Activated CD8-positive, alpha-beta memory T cell treated with anti-CD3 and anti-CD28 coated beads for 1 hour (primary cell): ENCODE results near the gene TXNL4A.
"Not testable (repeated sequence)": the region's sequence is repeated elsewhere in the genome, so short reads cannot be mapped to it uniquely, and the experiment has no call there.

ENCODE experiments used
- DNase-seq, 2 donors: peaks; one replicate each; pipeline ENCODE4 v3.0.0-alpha.2; 2020; ENCODE audit warnings: low read depth in 1 of 2; ENCODE audit errors: extremely low read depth in 1 of 2

TXNL4A gene

GRCh38 chr18:79965119-79965902 is 23.1 kb downstream of the TXNL4A start:
- no peak for DNase-seq

- peak in 1 of 2 donors; percentile 55 for DNase-seq
Observed at GRCh38 chr18:79964330-79965118, 23.8 kb downstream of the TXNL4A start, which contains the start of gene HSBP1L1. TSS of gene HSBP1L1 (plus strand) at chr18:79964643. CDS start at chr18:79964736, 93 bp downstream.

GRCh38 chr18:79963658-79964329 is 24.6 kb downstream of the TXNL4A start:
- no peak for DNase-seq

- DNase-seq, result no peak
Observed at GRCh38 chr18:79962835-79963657, 25.3 kb downstream of the TXNL4A start.

- DNase-seq, result no peak
Observed at GRCh38 chr18:79962311-79962710, 26.1 kb downstream of the TXNL4A start.

GRCh38 chr18:79961527-79962291 is 26.7 kb downstream of the TXNL4A start:
- no peak for DNase-seq

- DNase-seq, result no peak
Observed at GRCh38 chr18:79960921-79961526, 27.3 kb downstream of the TXNL4A start.

GRCh38 chr18:79960161-79960801 is 28.1 kb downstream of the TXNL4A start:
- not testable (repeated sequence) for DNase-seq

GRCh38 chr18:79958981-79959380 is 29.4 kb downstream of the TXNL4A start:
- DNase-seq, result no peak

GRCh38 chr18:79956276-79956675 is 32.1 kb downstream of the TXNL4A start:
- DNase-seq, result no peak

GRCh38 chr18:79955302-79956075 is 32.9 kb downstream of the TXNL4A start:
- no peak for DNase-seq

GRCh38 chr18:79954791-79955190 is 33.6 kb downstream of the TXNL4A start:
- DNase-seq, result no peak

- no peak for DNase-seq
Observed at GRCh38 chr18:79953971-79954651, 34.3 kb downstream of the TXNL4A start.

- DNase-seq, result no peak
Observed at GRCh38 chr18:79952996-79953559, 35.3 kb downstream of the TXNL4A start.

- no peak for DNase-seq
Observed at GRCh38 chr18:79952456-79952995, 35.8 kb downstream of the TXNL4A start.

GRCh38 chr18:79951545-79952455 is 36.6 kb downstream of the TXNL4A start, which contains the start of gene SLC66A2:
TSS of gene SLC66A2 (minus strand) at chr18:79951653. CDS start at chr18:79950926, 727 bp downstream.
- peak; percentile 80 to 96 for DNase-seq
